Skeletal muscle satellite cell (primary cell): ENCODE results near the gene SIRT5.

Source experiments
- H3K27me3 ChIP-seq: 2 replicates; pipeline ENCODE4 v1.7.0; 2013; ENCODE audit warnings: low read length; ENCODE audit not compliant: control insufficient read depth, insufficient read depth
- H3K36me3 ChIP-seq: 2 replicates; pipeline ENCODE4 v1.7.0; 2013; ENCODE audit warnings: mild to moderate bottlenecking, control low read depth, low read length; ENCODE audit not compliant: insufficient read depth
- H3K4me1 ChIP-seq: 2 replicates; pipeline ENCODE4 v1.7.0; 2013; ENCODE audit warnings: low read length; ENCODE audit not compliant: control insufficient read depth, insufficient read depth
- H3K4me2 ChIP-seq: 2 replicates; pipeline ENCODE4 v1.7.0; 2013; ENCODE audit warnings: mild to moderate bottlenecking, low read length
- H3K4me3 ChIP-seq: 2 replicates; pipeline ENCODE4 v1.7.0; 2013; ENCODE audit warnings: low read length
- H3K9ac ChIP-seq: 2 replicates; pipeline ENCODE4 v1.7.0; 2013; ENCODE audit warnings: mild to moderate bottlenecking, low read depth, low read length, moderate library complexity
- H3K9me3 ChIP-seq: replicated peaks from 2 replicates; pipeline ENCODE4 v1.7.0; 2013; ENCODE audit warnings: mild to moderate bottlenecking, control low read depth, low read length

Gene SIRT5

DNA sequence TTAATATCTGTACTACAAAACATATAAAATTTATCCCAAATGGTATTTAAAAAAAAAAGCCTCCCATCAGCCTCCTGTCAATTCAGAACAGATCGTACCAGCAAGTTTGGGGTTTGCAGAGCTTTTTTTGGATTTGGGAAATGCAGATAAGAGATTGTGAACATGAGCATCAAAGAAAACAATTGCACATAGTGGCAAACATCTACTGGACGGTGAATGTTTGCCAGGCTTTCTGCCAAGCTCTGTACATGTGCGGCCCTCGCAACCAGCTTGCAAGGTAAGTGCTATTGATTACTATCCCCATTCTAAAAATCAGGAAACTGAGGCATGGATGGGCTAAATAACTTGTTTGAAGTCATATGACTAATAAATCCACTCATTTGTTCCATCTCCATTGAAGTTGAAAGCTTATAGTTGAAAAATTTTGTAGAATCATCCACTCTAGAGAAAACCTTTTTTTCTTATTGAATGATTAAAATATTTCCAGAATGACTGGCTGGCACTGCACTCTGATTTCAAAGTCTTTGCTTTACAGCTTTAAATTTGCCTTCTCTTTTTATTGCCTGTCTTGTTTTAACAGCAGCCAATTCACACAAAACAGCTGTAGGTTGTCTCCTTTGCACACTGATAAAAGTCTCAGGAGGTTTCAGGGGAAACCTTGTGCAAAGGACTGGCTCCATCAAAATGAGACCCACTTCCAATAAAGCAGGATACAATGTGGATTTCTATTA, 37.4 kb upstream of the SIRT5 start:
- Histone ChIP-seq H3K4me3 (no peak overlapping the region), H3K9ac (no peak overlapping the region), H3K9me3 (no peaks in the 10 kb centered on the region), H3K4me1 (peaks cover 3% of the 10 kb centered on the region), H3K36me3 (no peaks in the 10 kb centered on the region), H3K4me2 (no peak overlapping the region), H3K27me3 (peaks cover 4% of the 10 kb centered on the region)

DNA sequence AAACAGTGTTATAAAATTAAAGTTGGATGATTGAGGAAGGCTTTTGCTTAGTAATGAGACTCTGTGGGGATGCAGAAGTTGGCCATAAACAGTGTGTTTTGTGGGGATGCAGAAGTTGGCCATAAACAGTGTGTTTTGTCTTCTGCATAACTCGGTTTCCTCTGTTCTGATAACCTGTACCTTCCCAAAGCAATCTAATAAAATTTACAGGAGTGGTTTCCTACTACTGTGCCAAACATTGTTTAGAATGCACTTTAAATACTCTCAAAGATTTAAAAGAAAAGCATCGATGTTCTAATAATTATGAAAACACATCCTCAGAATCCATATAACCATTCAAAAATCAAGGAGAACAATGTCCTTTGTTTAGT, 36.9 kb upstream of the SIRT5 start:
- Histone ChIP-seq H3K4me3 (no peak overlapping the region), H3K36me3 (no peaks in the 10 kb centered on the region), H3K4me1 (peaks cover 3% of the 10 kb centered on the region), H3K9ac (no peak overlapping the region), H3K4me2 (no peak overlapping the region), H3K27me3 (peaks cover 3% of the 10 kb centered on the region), H3K9me3 (no peaks in the 10 kb centered on the region)

DNA sequence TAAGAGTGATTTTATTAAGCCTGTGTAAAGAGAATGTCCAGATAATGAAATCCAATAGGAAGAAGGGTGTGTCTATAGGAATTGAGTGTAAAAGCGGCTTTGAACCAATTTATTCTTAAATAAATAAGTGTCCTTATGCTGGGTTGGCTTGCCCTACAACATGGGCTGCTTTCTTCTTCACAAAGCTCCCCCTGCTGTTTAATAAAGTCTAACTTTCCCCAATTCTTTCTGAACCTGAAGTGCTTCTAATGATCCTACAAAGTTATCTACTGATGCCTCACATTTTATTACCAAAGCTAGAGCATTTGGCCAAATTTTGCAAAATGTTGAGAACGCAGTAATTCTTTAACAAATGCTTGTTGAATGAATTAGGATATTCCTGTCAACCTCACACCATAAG, 36.3 kb upstream of the SIRT5 start:
- H3K4me1 ChIP-seq = peaks cover 3% of the 10 kb centered on the region
- no peaks in the 10 kb centered on the region for H3K36me3 ChIP-seq
- no peak overlapping the region for H3K4me2 ChIP-seq
- H3K27me3 ChIP-seq = peaks cover 3% of the 10 kb centered on the region
- H3K9me3 ChIP-seq = no peaks in the 10 kb centered on the region
- no peak overlapping the region for H3K9ac ChIP-seq
- H3K4me3 ChIP-seq = no peak overlapping the region

DNA sequence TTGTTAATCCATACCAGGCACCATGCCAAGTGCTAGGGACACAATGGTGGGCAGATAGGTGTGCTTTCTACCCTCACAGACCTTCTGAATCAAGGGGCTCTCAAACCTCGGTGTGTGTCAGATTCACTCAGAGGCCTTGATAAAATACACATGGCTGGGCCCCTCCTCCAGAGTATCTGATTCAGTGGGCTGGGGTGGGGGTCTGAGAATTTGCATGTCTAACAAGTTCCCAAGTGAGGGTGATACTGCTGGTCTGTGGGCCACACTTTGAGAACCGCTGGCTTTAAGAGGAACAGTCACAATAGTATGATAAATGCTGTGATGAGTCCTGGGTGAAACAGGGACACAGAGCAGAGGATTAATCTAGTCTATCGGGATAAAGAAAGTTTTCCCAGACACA, 35.8 kb upstream of the SIRT5 start:
- Histone ChIP-seq H3K36me3 (no peaks in the 10 kb centered on the region), H3K9ac (no peak overlapping the region), H3K27me3 (peaks cover 3% of the 10 kb centered on the region), H3K9me3 (no peaks in the 10 kb centered on the region), H3K4me3 (no peak overlapping the region), H3K4me1 (peaks cover 3% of the 10 kb centered on the region), H3K4me2 (no peak overlapping the region)

DNA sequence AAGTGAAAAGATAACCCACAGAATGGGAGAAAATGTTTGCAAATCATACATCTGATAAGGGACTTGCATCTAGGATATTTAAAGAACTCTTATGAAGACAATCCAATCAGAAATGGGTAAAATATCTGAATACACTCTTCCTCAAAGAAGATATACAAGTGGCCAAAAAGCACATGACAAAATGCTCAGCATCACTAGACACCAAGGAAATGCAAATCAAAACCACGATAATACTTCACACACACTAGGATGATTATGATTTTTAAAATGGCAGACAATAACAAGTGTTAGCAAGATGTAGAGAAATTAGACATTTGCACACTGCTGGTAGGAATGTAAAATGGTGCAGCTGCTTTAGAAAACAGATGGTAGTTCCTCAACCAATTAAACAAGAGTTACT, 34.8 kb upstream of the SIRT5 start:
- Histone ChIP-seq H3K4me3 (no peak overlapping the region), H3K4me1 (peaks cover 3% of the 10 kb centered on the region), H3K9me3 (no peaks in the 10 kb centered on the region), H3K4me2 (no peak overlapping the region), H3K36me3 (no peaks in the 10 kb centered on the region), H3K9ac (no peak overlapping the region), H3K27me3 (peaks cover 3% of the 10 kb centered on the region)

DNA sequence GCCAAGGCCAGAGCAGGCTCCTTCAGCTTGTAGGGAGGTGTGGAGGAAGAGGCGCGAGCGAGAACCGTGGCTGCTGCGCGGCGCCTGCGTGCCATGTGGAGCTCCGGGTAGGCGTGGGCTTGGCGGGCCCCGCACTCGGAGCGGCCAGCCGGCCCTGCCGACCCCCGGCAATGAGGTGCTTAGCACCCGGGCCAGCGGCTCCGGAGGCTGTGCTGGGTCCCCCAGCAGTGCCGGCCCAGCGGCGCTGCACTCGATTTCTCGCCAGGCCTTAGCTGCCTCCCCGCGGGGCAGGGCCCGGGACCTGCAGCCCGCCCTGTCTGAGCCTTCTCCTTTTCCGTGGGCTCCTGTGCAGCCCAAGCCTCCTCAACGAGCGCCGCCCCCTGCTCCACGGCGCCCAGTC, 32.9 kb upstream of the SIRT5 start:
- Histone ChIP-seq H3K9ac (no peak overlapping the region), H3K36me3 (no peaks in the 10 kb centered on the region), H3K27me3 (no peaks in the 10 kb centered on the region), H3K9me3 (no peaks in the 10 kb centered on the region), H3K4me3 (no peak overlapping the region), H3K4me1 (peaks cover 3% of the 10 kb centered on the region), H3K4me2 (no peak overlapping the region)

DNA sequence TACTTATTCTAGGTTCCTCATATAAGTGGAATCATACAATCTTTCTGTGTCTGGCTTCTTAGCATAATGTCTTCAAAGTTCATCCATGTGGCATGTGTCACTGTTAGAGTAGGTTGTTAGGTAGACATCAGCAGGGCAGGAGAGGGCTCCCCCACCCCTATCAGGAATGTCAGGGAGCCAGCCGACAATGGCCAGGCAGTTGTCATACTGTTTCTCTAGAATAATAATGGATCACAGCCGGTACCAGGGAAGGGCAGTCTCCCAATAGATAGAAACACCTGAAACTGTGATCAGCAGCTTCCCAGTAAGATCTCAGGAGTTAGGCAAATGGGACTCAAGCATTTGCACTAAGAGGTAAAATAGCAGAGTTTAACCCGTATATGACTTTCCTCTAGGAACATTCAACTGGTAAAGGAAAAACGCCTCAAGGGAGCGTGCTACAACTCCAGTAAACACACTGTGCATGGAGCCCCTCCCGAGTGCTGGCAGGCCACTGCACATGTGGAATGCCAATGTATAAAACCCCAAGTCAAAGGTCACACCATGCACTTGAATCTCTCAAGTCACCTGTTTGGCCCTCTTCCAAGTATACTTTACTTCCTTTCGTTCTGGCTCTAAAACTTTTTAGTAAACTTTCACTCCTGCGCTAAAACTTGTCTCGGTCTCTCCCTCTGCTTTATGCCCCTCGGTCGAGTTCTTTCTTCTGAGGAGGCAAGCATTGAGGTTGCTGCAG, 29.8 kb upstream of the SIRT5 start:
- no peaks in the 10 kb centered on the region for H3K27me3 ChIP-seq
- H3K36me3 ChIP-seq = no peaks in the 10 kb centered on the region
- no peak overlapping the region for H3K4me3 ChIP-seq
- no peak overlapping the region for H3K9ac ChIP-seq
- no peak overlapping the region for H3K4me2 ChIP-seq
- H3K4me1 ChIP-seq = no peaks in the 10 kb centered on the region
- H3K9me3 ChIP-seq = no peaks in the 10 kb centered on the region

DNA sequence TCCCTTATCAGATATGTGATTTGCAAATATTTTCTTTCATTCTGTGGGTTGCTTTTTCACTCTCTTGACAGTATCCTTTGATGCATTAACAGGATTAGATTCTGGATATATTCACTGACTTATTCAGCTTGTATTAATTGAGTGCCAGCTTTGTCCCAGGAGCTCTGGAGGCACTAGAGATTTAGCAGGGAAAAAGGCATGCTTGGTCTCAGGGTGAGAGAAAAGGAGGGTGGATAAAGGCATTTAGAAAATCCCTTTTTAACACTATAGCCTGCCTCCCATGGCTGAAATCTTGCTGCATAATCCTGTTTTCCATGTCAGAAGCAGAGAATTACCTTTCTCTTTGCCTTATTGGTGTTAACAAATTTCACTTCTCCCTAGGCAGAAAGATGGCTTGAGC, 28.5 kb upstream of the SIRT5 start:
- Histone ChIP-seq H3K9me3 (no peaks in the 10 kb centered on the region), H3K4me3 (no peak overlapping the region), H3K36me3 (no peaks in the 10 kb centered on the region), H3K27me3 (no peaks in the 10 kb centered on the region), H3K4me1 (no peaks in the 10 kb centered on the region), H3K4me2 (no peak overlapping the region), H3K9ac (no peak overlapping the region)

DNA sequence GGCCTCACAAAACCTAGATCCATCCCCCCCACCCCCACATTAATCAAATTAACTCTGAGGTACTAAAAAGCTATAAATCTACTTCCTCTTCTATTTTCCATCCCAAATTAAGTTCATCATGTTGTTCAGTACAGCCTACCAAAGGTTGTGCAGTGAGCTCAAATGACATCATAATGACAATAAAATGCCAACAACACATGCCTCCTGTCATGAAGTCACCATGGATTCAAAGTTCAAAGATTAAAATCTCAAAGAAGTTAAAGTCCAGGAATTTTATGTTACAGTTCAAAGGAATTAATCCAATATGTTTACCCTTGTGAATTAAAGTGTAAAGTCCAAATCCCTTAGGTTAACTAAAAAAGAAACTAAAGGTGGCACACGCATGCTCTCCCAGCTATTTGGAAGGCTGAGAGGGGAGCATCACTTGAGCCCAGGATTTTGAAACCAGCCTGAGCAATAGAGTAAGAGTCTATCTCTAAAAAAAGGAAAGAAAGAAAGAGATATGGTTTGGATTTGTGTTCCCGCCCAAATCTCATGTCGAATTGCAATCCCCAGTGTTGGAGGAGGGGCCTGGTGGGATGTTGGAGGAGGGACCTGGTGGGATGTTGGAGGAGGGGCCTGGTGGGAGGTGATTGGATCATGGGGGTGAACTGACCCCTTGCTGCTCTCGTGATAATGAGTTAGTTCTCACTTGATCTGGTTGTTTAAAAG, 25.7 kb upstream of the SIRT5 start:
- Histone ChIP-seq H3K36me3 (no peaks in the 10 kb centered on the region), H3K9ac (no peak overlapping the region), H3K4me1 (no peaks in the 10 kb centered on the region), H3K9me3 (no peaks in the 10 kb centered on the region), H3K4me2 (no peak overlapping the region), H3K27me3 (no peaks in the 10 kb centered on the region), H3K4me3 (no peak overlapping the region)

DNA sequence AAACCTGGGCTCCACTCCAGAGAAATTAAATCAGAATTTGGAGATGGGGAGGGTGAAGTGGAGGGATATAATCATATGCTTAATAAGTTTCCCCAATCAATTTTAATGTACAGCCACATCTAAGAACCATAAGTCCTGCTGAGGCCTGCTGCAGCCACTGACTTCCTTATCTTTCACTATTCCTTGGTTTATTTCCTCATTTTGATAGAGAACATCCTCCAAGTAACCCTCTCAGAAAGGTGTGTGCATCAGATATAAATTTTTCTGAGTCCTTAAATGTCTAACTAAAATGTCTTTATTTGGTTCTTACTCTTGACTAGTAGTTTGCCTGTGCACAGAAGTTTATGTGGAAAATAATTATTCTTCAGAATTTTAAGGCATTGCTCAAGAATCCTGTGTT, 23.7 kb upstream of the SIRT5 start:
- Histone ChIP-seq H3K27me3 (no peaks in the 10 kb centered on the region), H3K9ac (no peak overlapping the region), H3K9me3 (no peaks in the 10 kb centered on the region), H3K4me2 (no peak overlapping the region), H3K4me1 (peaks cover 10% of the 10 kb centered on the region), H3K36me3 (no peaks in the 10 kb centered on the region), H3K4me3 (no peak overlapping the region)

DNA sequence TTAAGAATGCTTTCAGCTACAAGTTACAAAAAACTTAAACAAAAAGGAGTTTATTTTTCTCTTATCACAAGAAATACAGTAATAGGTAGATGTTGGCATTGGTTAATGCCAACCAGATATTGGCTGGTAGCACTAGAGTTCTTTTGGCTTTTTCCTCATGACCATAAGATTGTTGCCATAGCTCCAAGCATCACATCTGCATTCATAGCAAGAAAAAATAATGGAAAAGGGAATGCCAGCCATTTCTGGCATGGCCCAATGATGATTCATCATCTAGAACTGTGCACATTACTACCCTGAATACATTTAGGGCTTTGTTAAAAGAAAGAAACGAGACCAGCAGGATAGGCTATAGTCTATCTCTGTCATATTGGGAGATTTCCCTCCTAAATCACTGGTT, 20.8 kb upstream of the SIRT5 start:
- Histone ChIP-seq H3K27me3 (no peaks in the 10 kb centered on the region), H3K4me2 (no peak overlapping the region), H3K9me3 (no peaks in the 10 kb centered on the region), H3K4me1 (peaks cover 10% of the 10 kb centered on the region), H3K9ac (no peak overlapping the region), H3K36me3 (no peaks in the 10 kb centered on the region), H3K4me3 (no peak overlapping the region)
